Right lobe of liver (tissue), 6 donors: Measurements from ENCODE around the gene ITPRIPL1. TPM values are rescaled to one million over a fixed set of nuclear protein-coding genes. Genes with fewer than 3 reads are reported as not detected.

Source experiments
- ATAC-seq, 4 donors: fragments of 200-7000 bp; cut with Tn5 transposase; one replicate each; pipeline ENCODE4 v1.9.1; 2020; ENCODE audit warnings: mild to moderate bottlenecking in 4 of 4, moderate library complexity in 4 of 4
- DNase-seq, 3 donors: peaks; one replicate each; pipeline ENCODE4 v3.0.0-alpha.2; 2020
- H3K27ac ChIP-seq, 3 donors: fragments of 200-600 bp; one replicate each; pipeline ENCODE4 v1.8.0; 2022
- H3K27me3 ChIP-seq, 2 donors: fragments of 200-600 bp; one replicate each; pipeline ENCODE4 v1.8.0; 2022
- H3K36me3 ChIP-seq, 4 donors: fragments of 200-600 bp; sonication (generic) in 1 of 4; one replicate each; pipeline versions ENCODE4 v1.5.1 to v1.8.0; 2017 to 2022; ENCODE audit warnings: control low read depth in 1 of 4
- H3K4me1 ChIP-seq, 4 donors: fragments of 200-600 bp; sonication (generic) in 1 of 4; one replicate each; pipeline versions ENCODE4 v1.5.1 to v1.8.0; 2017 to 2022; ENCODE audit warnings: control low read depth in 1 of 4
- H3K4me3 ChIP-seq, 3 donors: fragments of 200-600 bp; one replicate each; pipeline ENCODE4 v1.8.0; 2022
- H3K9me3 ChIP-seq, 4 donors: fragments of 200-600 bp; sonication (generic) in 1 of 4; one replicate each; pipeline versions ENCODE4 v1.5.1 to v1.8.0; 2017 to 2022; ENCODE audit warnings: control low read depth in 1 of 4
- CTCF ChIP-seq, 4 donors: fragments of 200-600 bp in 3 of 4; fragments of 450-650 bp in 1 of 4; IDR thresholded peaks; one replicate each; pipeline versions ENCODE4 v1.5.1 to v1.8.0; 2016 to 2022; ENCODE audit warnings: antibody characterized with exemption in 4 of 4, mild to moderate bottlenecking in 2 of 4
- POLR2A ChIP-seq: fragments of 450-650 bp; IDR thresholded peaks from one replicate; pipeline ENCODE4 v1.6.1; 2017; ENCODE audit warnings: antibody characterized with exemption, mild to moderate bottlenecking
- WGBS: methylation state at CpG from one replicate; pipeline ENCODE4 v1.1.6; 2018; ENCODE audit warnings: low coverage, low lambda C conversion rate; ENCODE audit not compliant: insufficient coverage; ENCODE audit errors: missing lambda C conversion rate; 5-methylcytosine and 5-hydroxymethylcytosine counted together
- intact Hi-C, 2 donors: fragments of 100-400 bp; cut with DNase I; formaldehyde crosslinking; loops; one replicate each; pipeline versions ENCODE4 v1.11.2 to v1.14.1; 2022
- total RNA-seq, 6 experiments: library from RNA; depleted of rRNA in 2 of 6; stranded (reverse); fragments of >200 nt in 2 of 6; fragmentation: NEBNext Ultra II Directional in 3 of 6; extraction: Animal tissue kit (Norgen Biotek cat#: 25700) in 3 of 6; gene quantifications; one replicate each; pipeline versions ENCODE4 v1.1.0 to v1.2.4, GENCODE V29; 2016 to 2023
- donor health status: DM: no; HTN: yes; CAD: no.
- donor health status: DM: no; HTN: no; CAD: no.
- donor health status: DM: no; HTN: no; CAD: no.
- donor health status: DM: no; HTN: yes; CAD: no.
- donor health status: DM: no; HTN: yes; CAD: no.

Gene ITPRIPL1
- total RNA-seq, 6 experiments from 2014 or later = 0.15 to 1.2 (median 0.24) TPM

DNA sequence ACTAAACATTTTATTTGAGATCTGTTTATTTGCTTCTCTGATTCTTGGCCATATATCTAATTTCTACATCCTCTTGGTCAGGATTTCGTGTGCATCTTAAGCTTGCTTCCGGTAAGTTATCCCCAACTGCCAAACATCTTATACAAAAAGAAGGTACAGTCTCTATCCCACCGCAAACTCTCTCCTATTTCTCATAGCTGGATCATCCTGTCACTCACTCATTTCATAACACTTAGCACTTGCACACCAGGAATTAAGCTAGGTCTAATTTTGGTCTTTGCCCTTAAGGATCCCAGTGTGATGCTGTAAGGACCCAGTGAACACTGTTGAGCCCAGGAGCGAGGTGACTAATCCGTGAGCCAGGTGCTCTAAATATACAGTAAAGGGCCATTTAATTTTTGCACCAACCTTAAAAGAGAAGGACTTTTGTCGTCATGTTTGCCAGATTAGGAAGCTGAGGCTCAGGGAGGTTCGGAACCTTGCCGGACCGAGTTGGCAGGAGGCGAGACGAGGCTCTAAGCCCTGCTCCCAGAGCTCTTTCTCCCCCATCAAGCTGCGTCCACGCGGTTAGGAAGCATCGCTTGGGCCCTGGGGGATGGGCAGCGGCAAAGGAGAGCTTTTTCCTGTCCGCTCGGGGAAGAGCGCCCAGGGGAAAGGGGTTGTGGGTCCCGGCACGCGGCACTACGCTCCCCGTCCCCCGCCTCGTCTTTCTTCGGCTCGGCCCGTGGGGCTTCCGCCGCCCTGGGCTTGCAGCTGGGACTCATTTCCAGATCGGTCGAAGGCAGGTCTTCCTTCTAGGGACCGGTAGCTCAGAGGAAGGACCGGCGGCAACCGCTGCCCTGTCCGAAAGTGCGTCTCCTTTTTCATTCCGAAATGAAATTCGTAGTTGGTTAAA lies 4.1 kb upstream of the ITPRIPL1 start:
- peak overlapping the region; percentile 43 to 56 (median 52) for H3K4me3 ChIP-seq
- peak; percentile 61 to 71 (median 66) for ATAC-seq
- TF ChIP-seq CTCF (IDR thresholded peaks at IDR 0.05) = no peak
- no peak for TF ChIP-seq POLR2A
- DNase-seq = peak in 2 of 3 donors; percentile 37 to 58
- no peaks in the 10 kb centered on the region for H3K9me3 ChIP-seq
- peak overlapping the region in 1 of 3 donors; percentile 47 for H3K27ac ChIP-seq
- no peaks in the 10 kb centered on the region for H3K36me3 ChIP-seq
- no peaks in the 10 kb centered on the region for H3K27me3 ChIP-seq
- intact Hi-C loops = no loop called here
- WGBS = 18% methylated on average over 8 of the region's 41 CpGs
- H3K4me1 ChIP-seq = peaks cover 0 to 10% (median 0%) of the 10 kb centered on the region in 4 donors

DNA sequence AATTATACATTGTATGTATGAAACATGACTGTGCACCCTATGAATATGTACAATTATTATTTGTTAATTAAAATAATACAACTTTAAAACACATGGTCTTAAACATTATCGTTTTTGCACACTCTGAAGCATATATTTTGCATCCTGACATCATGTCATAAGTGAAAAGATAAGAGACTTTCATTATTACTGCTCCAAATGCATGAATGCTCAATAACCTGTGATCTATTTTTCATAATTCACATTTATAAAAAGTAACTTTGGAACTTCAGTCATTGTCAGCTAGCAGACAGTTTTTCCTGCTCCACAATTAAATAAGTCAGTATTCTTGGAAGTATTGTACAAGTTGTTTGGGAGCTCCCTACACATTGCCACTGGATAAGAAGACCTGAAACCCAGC lies 1.3 kb upstream of the ITPRIPL1 start:
- no peaks in the 10 kb centered on the region for H3K9me3 ChIP-seq
- H3K36me3 ChIP-seq = no peaks in the 10 kb centered on the region
- no peak overlapping the region for H3K27ac ChIP-seq
- DNase-seq (no peak), ATAC-seq (no peak)
- H3K4me3 ChIP-seq = no peak overlapping the region
- H3K27me3 ChIP-seq = no peaks in the 10 kb centered on the region
- peaks cover 0 to 10% (median 0%) of the 10 kb centered on the region in 4 donors for H3K4me1 ChIP-seq
- WGBS = 59% methylated on average over 1 of the region's 1 CpG
- intact Hi-C loops = no loop called here
- no peak for TF ChIP-seq POLR2A
- TF ChIP-seq CTCF (IDR thresholded peaks at IDR 0.05) = no peak

DNA sequence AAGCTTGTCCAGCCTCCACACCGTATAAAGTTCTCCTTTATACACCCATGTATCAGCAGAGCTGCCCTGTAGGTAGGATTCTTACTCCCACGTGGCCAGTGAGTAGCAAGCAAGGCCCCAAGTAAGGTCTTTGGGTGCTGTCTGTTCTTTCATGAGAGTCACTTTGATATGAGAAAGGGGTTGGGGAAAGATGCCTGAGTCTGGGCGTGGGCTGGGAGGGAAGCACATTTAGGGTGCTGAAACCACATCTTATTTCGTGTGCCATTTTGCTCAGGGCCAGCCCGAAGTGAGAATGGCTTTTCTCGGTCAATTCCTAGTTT lies 436 bp upstream of the ITPRIPL1 start:
- no peaks in the 10 kb centered on the region for H3K27me3 ChIP-seq
- H3K4me3 ChIP-seq = peak overlapping the region in 2 of 3 donors; percentile 41 to 53
- intact Hi-C loops = no loop called here
- H3K27ac ChIP-seq = no peak overlapping the region
- TF ChIP-seq CTCF (IDR thresholded peaks at IDR 0.05) (no peak), POLR2A (no peak)
- no peaks in the 10 kb centered on the region for H3K9me3 ChIP-seq
- WGBS = 57% methylated on average over 4 of the region's 6 CpGs
- DNase-seq (no peak), ATAC-seq (no peak)
- H3K4me1 ChIP-seq = peaks cover 0 to 16% (median 0%) of the 10 kb centered on the region in 4 donors
- no peaks in the 10 kb centered on the region for H3K36me3 ChIP-seq

GRCh38 chr2:96325884-96326255 lies 753 bp downstream of the ITPRIPL1 start:
- Histone ChIP-seq H3K9me3 (no peaks in the 10 kb centered on the region), H3K36me3 (no peaks in the 10 kb centered on the region), H3K27ac (no peak overlapping the region), H3K4me1 (peaks cover 0 to 27% (median 0%) of the 10 kb centered on the region in 4 donors), H3K4me3 (peak overlapping the region; percentile 41 to 53 (median 44)), H3K27me3 (no peaks in the 10 kb centered on the region)
- TF ChIP-seq CTCF (IDR thresholded peaks at IDR 0.05) (no peak), POLR2A (no peak)
- intact Hi-C loops = no loop called here
- DNase-seq = no peak
- WGBS = 68% methylated on average over 4 of the region's 8 CpGs
- ATAC-seq = peak in 2 of 4 donors; percentile 3 to 7
